K562 (cell line): ENCODE results near the gene TTBK1. TPM values are rescaled to one million over a fixed set of nuclear protein-coding genes. Genes with fewer than 3 reads are reported as not detected.
A peak's percentile ranks its signal among the peaks of the same experiment; 100 is the strongest.

Source experiments
- ATAC-seq: fragments of 200-7000 bp; cut with Tn5 transposase; 3 replicates; pipeline ENCODE4 v1.9.1; 2020; ENCODE audit warnings: moderate library complexity
- BruUV-seq: library from RNA; stranded (reverse); fragments of 400-500 nt; replicated peaks from 2 replicates; lab custom pipeline; 2021; lab: Mats Ljungman, UMichigan
- CTCF ChIA-PET: fragments of 300-600 bp; formaldehyde crosslinking; extraction: SDS; loops from one replicate; lab custom pipeline; 2021; ENCODE audit warnings: low intra/inter-chr PET ratio; lab: Yijun Ruan, JAX
- POLR2A ChIA-PET: fragments of 300-600, 350-650 bp; sonication (Branson Sonifier 250); formaldehyde crosslinking; extraction: SDS; loops from one replicate; lab custom pipeline; 2021; ENCODE audit warnings: antibody characterized with exemption, inconsistent platforms; lab: Yijun Ruan, JAX
- DNase-seq, 4 experiments: peaks; one replicate each; pipeline versions ENCODE4 v3.0.0 to v3.0.0-alpha.2; 2011 to 2018; ENCODE audit warnings: low spot score in 3 of 4, mixed read lengths in 3 of 4; ENCODE audit errors: extremely low read depth in 1 of 4
- FAIRE-seq: peaks from 2 replicates; lab custom pipeline; 2011; peaks lifted over from hg19 to GRCh38; lab: Jason Lieb, UNC
- H2AFZ ChIP-seq: 2 replicates; pipeline ENCODE4 v1.6.0; 2011; ENCODE audit warnings: low read depth, low read length, control low read depth, inconsistent platforms
- H3K27ac ChIP-seq: fragments of 200-600 bp; 3 replicates; pipeline ENCODE4 v1.8.0; 2011; ENCODE audit warnings: low read depth, mild to moderate bottlenecking, control low read depth, inconsistent platforms, low read length, moderate library complexity, mixed read lengths; ENCODE audit errors: extremely low read depth
- H3K27me3 ChIP-seq, 2 experiments: fragments of 300-600 bp in 1 of 2; 2 replicates in 1 of 2; 3 replicates in 1 of 2; pipeline versions ENCODE4 v1.6.0 to v1.8.0; 2011; ENCODE audit warnings: inconsistent platforms in 2 of 2, low read length in 2 of 2, mild to moderate bottlenecking in 1 of 2, mixed read lengths in 1 of 2, moderate library complexity in 1 of 2; ENCODE audit not compliant: control insufficient read depth in 2 of 2, insufficient read depth in 2 of 2
- H3K36me3 ChIP-seq: fragments of 300-600 bp; 3 replicates; pipeline ENCODE4 v1.8.0; 2011; ENCODE audit warnings: mild to moderate bottlenecking, low read length, inconsistent platforms; ENCODE audit not compliant: control insufficient read depth, insufficient read depth
- H3K4me1 ChIP-seq, 2 experiments: fragments of 200-600 bp in 1 of 2; replicated peaks in 1 of 2; 2 replicates in 1 of 2; 3 replicates in 1 of 2; pipeline versions ENCODE4 v1.5.1 to v1.8.0; 2011; ENCODE audit warnings: inconsistent platforms in 2 of 2, low read length in 2 of 2, mild to moderate bottlenecking in 1 of 2, mixed read lengths in 1 of 2, moderate library complexity in 1 of 2; ENCODE audit not compliant: control insufficient read depth in 2 of 2, insufficient read depth in 2 of 2
- H3K4me2 ChIP-seq: 2 replicates; pipeline ENCODE4 v1.6.1; 2011; ENCODE audit warnings: low read length, control low read depth, inconsistent platforms, mixed read lengths; ENCODE audit not compliant: insufficient read depth
- H3K4me3 ChIP-seq: fragments of 200-600 bp; sonication (generic), shearing (Covaris generic); 2 replicates; pipeline ENCODE4 v1.5.1; 2016; ENCODE audit warnings: control low read depth, inconsistent platforms
- H3K79me2 ChIP-seq: fragments of 200-600 bp; 3 replicates; pipeline ENCODE4 v1.8.0; 2011; ENCODE audit warnings: low read length, inconsistent platforms; ENCODE audit not compliant: control insufficient read depth, insufficient read depth
- H3K9ac ChIP-seq, 2 experiments: 2 replicates each; pipeline versions ENCODE4 v1.6.0 to v1.6.1; 2011; ENCODE audit warnings: low read depth in 2 of 2, low read length in 2 of 2, control low read depth in 1 of 2, inconsistent platforms in 1 of 2, mild to moderate bottlenecking in 1 of 2, mixed read lengths in 1 of 2; ENCODE audit not compliant: insufficient read depth in 1 of 2
- H3K9me1 ChIP-seq: one replicate; pipeline ENCODE4 v1.6.0; 2011; ENCODE audit warnings: inconsistent platforms, mild to moderate bottlenecking, low read length, moderate library complexity; ENCODE audit not compliant: control insufficient read depth, insufficient read depth
- H3K9me3 ChIP-seq: replicated peaks from 2 replicates; pipeline ENCODE4 v1.5.1; 2011; ENCODE audit warnings: low read depth, low read length, inconsistent platforms; ENCODE audit not compliant: control insufficient read depth, insufficient read depth
- H4K20me1 ChIP-seq: replicated peaks from 2 replicates; pipeline ENCODE4 v1.6.1; 2011; ENCODE audit warnings: low read length, inconsistent platforms, mixed read lengths; ENCODE audit not compliant: control insufficient read depth, insufficient read depth
- CSDE1 ChIP-seq, 2 experiments: fragments of 450-650 bp; IDR thresholded peaks; 2 replicates each; pipeline ENCODE4 v1.6.1; 2016; ENCODE audit warnings: mild to moderate bottlenecking in 1 of 2
- MAFF ChIP-seq: IDR thresholded peaks from 2 replicates; pipeline ENCODE4 v1.6.1; 2012; ENCODE audit warnings: low read length, improper control_type of control experiment
- NCOR1 ChIP-seq: fragments of 450-650 bp; IDR thresholded peaks from 2 replicates; pipeline ENCODE4 v1.6.1; 2016; ENCODE audit warnings: mild to moderate bottlenecking, moderate library complexity
- NFRKB ChIP-seq: fragments of 450-650 bp; IDR thresholded peaks from 2 replicates; pipeline ENCODE4 v1.6.1; 2016; ENCODE audit warnings: low read depth
- NR0B1 ChIP-seq: fragments of 450-650 bp; IDR thresholded peaks from one replicate; pipeline ENCODE4 v1.6.1; 2018; ENCODE audit warnings: mild to moderate bottlenecking, moderate library complexity; ENCODE audit not compliant: partially characterized antibody
- POLR2B ChIP-seq: fragments of 450-650 bp; IDR thresholded peaks from 2 replicates; pipeline ENCODE4 v1.6.1; 2018; ENCODE audit warnings: low read depth; ENCODE audit not compliant: partially characterized antibody
- ZNF277 ChIP-seq: fragments of 250-450 bp; sonication (Bioruptor Pico); IDR thresholded peaks from 2 replicates; pipeline ENCODE4 v1.8.0; 2022; ENCODE audit warnings: inconsistent platforms, mild to moderate bottlenecking, moderate library complexity, borderline replicate concordance
- ZNF75A ChIP-seq: fragments of 450-650 bp; formaldehyde crosslinking; IDR thresholded peaks from 2 replicates; pipeline ENCODE4 v1.4.0; 2020; ENCODE audit warnings: mild to moderate bottlenecking
- WGBS: fragments of 100-300 bp; shearing (Covaris generic); methylation state at CpG from one replicate; pipeline ENCODE4 v1.1.6; 2016; ENCODE audit warnings: low coverage, mixed read lengths; ENCODE audit not compliant: insufficient coverage; ENCODE audit errors: missing lambda C conversion rate; 5-methylcytosine and 5-hydroxymethylcytosine counted together
- in situ Hi-C: fragments of 300-500 bp; cut with MboI; formaldehyde crosslinking; loops from 4 replicates; pipeline ENCODE4 v1.15.0; 2018; ENCODE audit warnings: inconsistent platforms, mixed read lengths
- intact Hi-C: fragments of 100-400 bp; cut with micrococcal nuclease; formaldehyde crosslinking; loops from 2 replicates; pipeline ENCODE4 v1.14.2; 2022
- polyA plus RNA-seq, 8 experiments: library from polyadenylated mRNA; depleted of rRNA in 4 of 8; stranded (reverse) in 5 of 8; unstranded in 3 of 8; fragments of >200 nt; fragmentation: Nextera tagmentation in 2 of 8; fragmentation: Illumina TruSeq in 1 of 8; extraction: Ambion mirVana in 2 of 8; extraction: Trizol in 1 of 8; gene quantifications; 2 replicates each; pipeline versions ENCODE4 v1.2.1 to v1.2.3, GENCODE V29; 2011 to 2014; ENCODE audit warnings: inconsistent platforms in 1 of 8, missing spikeins in 1 of 8
- total RNA-seq, 7 experiments: library from RNA; depleted of rRNA in 6 of 7; stranded (reverse); fragments of >200 nt in 6 of 7; fragmentation: Illumina TruSeq in 2 of 7; extraction: Trizol in 2 of 7; gene quantifications; 2 replicates each; pipeline versions ENCODE4 v1.2.1 to v1.2.3, GENCODE V29; 2011 to 2021; ENCODE audit warnings: low replicate concordance in 1 of 7

The TTBK1 gene
- total and polyA plus RNA-seq, 9 of the 15 experiments (the other 6 are each of a cell fraction or from before 2014, with no cell fraction given), result not detected

GRCh38 chr6:43313813-43314212 is 70.5 kb downstream of the TTBK1 start:
- 0% methylated on average over 1 of the region's 1 CpG for WGBS
- Histone ChIP-seq H3K4me2 (no peak overlapping the region), H4K20me1 (no peaks in the 10 kb centered on the region), H3K4me1 (peaks cover 2 to 19% of the 10 kb centered on the region in 2 experiments), H3K9me1 (peaks cover 3% of the 10 kb centered on the region), H3K9me3 (no peaks in the 10 kb centered on the region), H2AFZ (no peak overlapping the region), H3K36me3 (no peaks in the 10 kb centered on the region), H3K79me2 (no peaks in the 10 kb centered on the region), H3K9ac (no peak overlapping the region), H3K27me3 (peaks cover 6 to 10% of the 10 kb centered on the region in 2 experiments; a peak in 2 of 5 replicates), H3K27ac (no peak overlapping the region), H3K4me3 (no peak overlapping the region)
- ATAC-seq (peak; percentile 34; the same call in 1 of the 3 replicates), FAIRE-seq (no peak), DNase-seq (no peak)
- no TSS peak for BruUV-seq
- ChIA-PET POLR2A (interaction anchor here (0.9 to 1.5 kb wide), 2 partner anchors 11 to 56 kb away, joined by 3 to 8 read pairs; partner anchors contain the start of gene ZNF318), CTCF (no interaction called here)
- in situ Hi-C loops, result no loop called here
- TF ChIP-seq CSDE1 (IDR thresholded peaks at IDR 0.05) (no peak), POLR2B (no peak), NCOR1 (no peak), NR0B1 (no peak), ZNF75A (no peak), ZNF277 (no peak), NFRKB (no peak), MAFF (no peak)
- intact Hi-C loops, result no loop called here
